OCI-LY7 (cell line): ENCODE results near the gene CTDSP1. TPM values are rescaled to one million over a fixed set of nuclear protein-coding genes. Genes with fewer than 3 reads are reported as not detected.

ENCODE experiments used
- BruUV-seq: library from RNA; stranded (reverse); fragments of 400-500 nt; replicated peaks from 2 replicates; lab custom pipeline; 2021; lab: Mats Ljungman, UMichigan
- CTCF ChIA-PET: fragments of 300-600 bp; sonication (Branson Sonifier 250); formaldehyde crosslinking; loops from one replicate; lab custom pipeline; 2022; ENCODE audit warnings: antibody characterized with exemption; ENCODE audit not compliant: unreplicated experiment; lab: Charles Lee
- POLR2A ChIA-PET: fragments of 300-600 bp; sonication (Branson Sonifier 250); formaldehyde crosslinking; loops from one replicate; lab custom pipeline; 2022; ENCODE audit warnings: antibody characterized with exemption; lab: Charles Lee
- DNase-seq: peaks from one replicate; pipeline ENCODE4 v3.0.0-alpha.2; 2015; ENCODE audit warnings: low spot score
- H2AFZ ChIP-seq: fragments of 200-600 bp; sonication (generic), shearing (Covaris generic); 2 replicates; pipeline ENCODE4 v1.6.1; 2014; ENCODE audit warnings: mild to moderate bottlenecking, antibody characterized with exemption, low read length, moderate library complexity
- H3K27ac ChIP-seq: fragments of 200-600 bp; sonication (generic); 2 replicates; pipeline ENCODE4 v1.5.1; 2014; ENCODE audit warnings: mixed run types, low read depth, mild to moderate bottlenecking, moderate library complexity, low read length, inconsistent platforms; ENCODE audit not compliant: poor library complexity, severe bottlenecking
- H3K36me3 ChIP-seq: fragments of 200-600 bp; sonication (generic); 2 replicates; pipeline ENCODE4 v1.6.1; 2014; ENCODE audit warnings: mild to moderate bottlenecking, antibody characterized with exemption, low read length, moderate library complexity, mixed read lengths; ENCODE audit not compliant: insufficient read depth
- H3K4me1 ChIP-seq: fragments of 200-600 bp; sonication (generic); 2 replicates; pipeline ENCODE4 v1.5.1; 2014; ENCODE audit warnings: mild to moderate bottlenecking, low read length; ENCODE audit not compliant: insufficient read depth, poor library complexity, severe bottlenecking
- H3K4me2 ChIP-seq: fragments of 200-600 bp; sonication (generic); 2 replicates; pipeline ENCODE4 v1.6.1; 2014; ENCODE audit warnings: mild to moderate bottlenecking, low read length
- H3K4me3 ChIP-seq: fragments of 200-600 bp; sonication (generic); 2 replicates; pipeline ENCODE4 v1.5.1; 2014; ENCODE audit warnings: mild to moderate bottlenecking, low read depth, low read length; ENCODE audit not compliant: poor library complexity, severe bottlenecking
- H3K79me2 ChIP-seq: fragments of 200-600 bp; sonication (generic); 2 replicates; pipeline ENCODE4 v1.6.1; 2016; ENCODE audit warnings: low read depth, mild to moderate bottlenecking, low read length, moderate library complexity, mixed read lengths; ENCODE audit not compliant: insufficient read depth
- H3K9me2 ChIP-seq: fragments of 200-600 bp; sonication (generic); 2 replicates; pipeline ENCODE4 v1.6.1; 2016; ENCODE audit warnings: mild to moderate bottlenecking, low read length, mixed read lengths; ENCODE audit not compliant: insufficient read depth
- H3K9me3 ChIP-seq: fragments of 200-600 bp; sonication (generic); 2 replicates; pipeline ENCODE4 v1.6.1; 2014; ENCODE audit warnings: mild to moderate bottlenecking, mixed run types, low read length, mixed read lengths
- H4K20me1 ChIP-seq: fragments of 200-600 bp; sonication (generic); 2 replicates; pipeline ENCODE4 v1.6.1; 2014; ENCODE audit warnings: mild to moderate bottlenecking, antibody characterized with exemption, low read length, moderate library complexity, mixed read lengths; ENCODE audit not compliant: insufficient read depth
- CTCF ChIP-seq: fragments of 200-600 bp; sonication (generic); conservative IDR thresholded peaks from 2 replicates; pipeline ENCODE4 v1.5.1; 2014; ENCODE audit warnings: mild to moderate bottlenecking, antibody characterized with exemption, low read length, moderate library complexity, mixed read lengths
- EZH2phosphoT487 ChIP-seq: fragments of 200-600 bp; sonication (generic); IDR thresholded peaks from 2 replicates; pipeline ENCODE4 v1.6.1; 2018; ENCODE audit warnings: low read depth, borderline replicate concordance, mild to moderate bottlenecking, mixed run types, antibody characterized with exemption, low read length, moderate library complexity, mixed read lengths
- intact Hi-C: fragments of 100-400 bp; cut with micrococcal nuclease; formaldehyde crosslinking; loops from one replicate; pipeline ENCODE4 v1.10.0; 2022; ENCODE audit not compliant: unreplicated experiment
- total RNA-seq, 2 experiments: library from RNA; depleted of rRNA in 1 of 2; stranded (reverse); fragments of >200 nt in 1 of 2; shearing (Covaris generic) in 1 of 2; gene quantifications; 2 replicates each; pipeline ENCODE4 v1.2.3, GENCODE V29; 2014 to 2022

CTDSP1 gene
- total RNA-seq, 2 experiments from 2014 or later: 95.3 to 152 TPM

- Histone ChIP-seq H3K4me1 (no peaks in the 10 kb centered on the region), H2AFZ (no peak overlapping the region), H3K4me2 (no peak overlapping the region), H3K9me3 (no peaks in the 10 kb centered on the region), H3K4me3 (no peak overlapping the region), H3K27ac (no peak overlapping the region), H3K36me3 (no peaks in the 10 kb centered on the region), H4K20me1 (no peaks in the 10 kb centered on the region), H3K9me2 (no peaks in the 10 kb centered on the region), H3K79me2 (no peaks in the 10 kb centered on the region)
- POLR2A ChIA-PET: interaction anchor here (0.7 kb wide), 1 partner anchor 1767 kb away, joined by 3 read pairs; no protein-coding TSS in a partner anchor
- CTCF ChIA-PET: no interaction called here
- no TSS peak for BruUV-seq
- DNase-seq: no peak
- intact Hi-C loops: loop anchor here (10.0 kb wide), 1 partner anchor 415 kb away; no protein-coding TSS in a partner anchor
- TF ChIP-seq EZH2phosphoT487: no peak
- no peak for TF ChIP-seq CTCF
Measured at GRCh38 chr2:218429911-218430692, 30.4 kb downstream of the CTDSP1 start.

GRCh38 chr2:218430721-218431120 lies 31.1 kb downstream of the CTDSP1 start:
- Histone ChIP-seq H3K27ac (no peak overlapping the region), H3K4me1 (no peaks in the 10 kb centered on the region), H3K4me2 (no peak overlapping the region), H4K20me1 (no peaks in the 10 kb centered on the region), H3K36me3 (no peaks in the 10 kb centered on the region), H3K79me2 (no peaks in the 10 kb centered on the region), H3K9me2 (no peaks in the 10 kb centered on the region), H3K9me3 (no peaks in the 10 kb centered on the region), H3K4me3 (no peak overlapping the region), H2AFZ (no peak overlapping the region)
- DNase-seq: no peak
- CTCF ChIA-PET: no interaction called here
- POLR2A ChIA-PET: interaction anchor here (0.7 kb wide), 2 partner anchors 11 to 300 kb away, joined by 3 to 5 read pairs; no protein-coding TSS in a partner anchor
- TF ChIP-seq EZH2phosphoT487: no peak
- TF ChIP-seq CTCF: no peak
- BruUV-seq: no TSS peak
- intact Hi-C loops: loop anchor here (10.0 kb wide), 1 partner anchor 414 kb away; no protein-coding TSS in a partner anchor

GRCh38 chr2:218431878-218432277 lies 32.2 kb downstream of the CTDSP1 start:
- Histone ChIP-seq H2AFZ (no peak overlapping the region), H3K4me1 (no peaks in the 10 kb centered on the region), H3K9me2 (no peaks in the 10 kb centered on the region), H3K36me3 (no peaks in the 10 kb centered on the region), H3K79me2 (no peaks in the 10 kb centered on the region), H3K9me3 (no peaks in the 10 kb centered on the region), H3K4me3 (no peak overlapping the region), H3K4me2 (no peak overlapping the region), H3K27ac (no peak overlapping the region), H4K20me1 (no peaks in the 10 kb centered on the region)
- TF ChIP-seq EZH2phosphoT487 (no peak), CTCF (no peak)
- intact Hi-C loops: loop anchor here (10.0 kb wide), 1 partner anchor 413 kb away; no protein-coding TSS in a partner anchor
- ChIA-PET POLR2A (interaction anchor here (1.1 kb wide), 1 partner anchor 132 kb away, joined by 5 read pairs; no protein-coding TSS in a partner anchor), CTCF (no interaction called here)
- DNase-seq: no peak
- BruUV-seq: no TSS peak
